ENCODE results near the gene KIF26B.
"Not testable (repeated sequence)": the region's sequence is repeated elsewhere in the genome, so short reads cannot be mapped to it uniquely, and the experiment has no call there.

KIF26B gene

GRCh38 chr1:245714027-245714426, 559.2 kb downstream of the KIF26B start:
- DNase-seq, result not testable (repeated sequence)

DNA sequence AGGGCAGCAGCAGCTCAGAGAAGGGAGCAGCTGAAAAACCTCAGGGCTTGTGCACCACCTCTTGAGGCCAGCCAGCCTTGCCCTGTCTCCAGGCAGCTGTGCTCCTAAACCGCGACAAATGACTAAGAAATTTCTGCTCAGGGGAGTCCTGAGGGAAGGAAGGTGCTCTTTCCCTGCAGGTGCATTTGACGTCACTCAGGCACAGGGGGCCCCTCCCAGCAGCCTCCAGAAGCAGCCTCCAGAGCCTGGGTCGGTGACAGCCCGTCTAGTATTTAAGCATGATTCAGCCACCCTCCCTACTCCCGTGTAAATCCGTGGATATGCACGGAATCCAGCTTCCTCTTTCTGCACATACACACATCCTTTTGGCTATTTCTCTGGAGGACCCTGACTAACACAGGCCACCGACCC, 560.5 kb downstream of the KIF26B start:
- no peak for DNase-seq

DNA sequence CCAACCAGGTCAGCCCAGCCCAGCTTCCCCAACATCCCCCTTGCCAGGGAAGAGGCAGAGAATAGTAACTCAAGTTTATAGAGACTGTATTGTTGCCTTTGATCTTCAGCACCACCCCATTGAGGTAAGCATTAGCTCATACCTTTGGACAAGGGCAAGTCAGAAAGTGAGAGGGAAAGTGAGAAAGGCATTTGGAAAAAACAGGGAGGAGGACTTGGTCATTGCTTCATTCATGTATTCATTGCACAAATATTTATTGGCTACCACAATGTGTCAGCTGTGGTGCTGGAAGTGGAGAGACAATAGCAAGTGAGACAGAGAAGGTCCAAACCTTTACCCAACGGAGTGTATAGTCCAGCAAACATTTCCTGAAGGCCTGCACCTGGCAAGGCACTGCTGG, 561.2 kb downstream of the KIF26B start:
- no peak for DNase-seq

GRCh38 chr1:245716561-245716960, 561.8 kb downstream of the KIF26B start:
- no peak for DNase-seq

DNA sequence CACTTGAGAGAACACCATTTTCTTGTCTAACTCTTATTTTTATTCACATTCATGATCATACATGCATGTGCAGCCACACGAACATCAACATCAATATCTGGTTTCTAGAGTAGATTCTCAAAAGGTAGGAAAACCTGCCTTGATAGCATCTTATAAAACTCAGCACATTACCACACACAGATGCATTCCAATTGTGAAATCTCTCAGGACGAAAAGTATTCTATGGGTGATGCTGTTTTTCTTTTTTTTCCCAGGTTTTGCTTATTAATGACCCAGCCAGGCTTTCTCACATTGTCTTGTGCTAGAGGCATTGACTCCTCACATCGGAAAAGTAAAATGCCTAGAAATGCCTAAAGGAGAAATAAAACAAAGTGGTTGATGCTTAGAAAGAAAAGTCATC, 562.8 kb downstream of the KIF26B start:
- DNase-seq, result no peak

GRCh38 chr1:245718123-245718522, 563.3 kb downstream of the KIF26B start:
- no peak for DNase-seq

GRCh38 chr1:245718951-245719350, 564.2 kb downstream of the KIF26B start:
- no peak for DNase-seq

GRCh38 chr1:245721488-245721887, 566.7 kb downstream of the KIF26B start:
- DNase-seq, result no peak

DNA sequence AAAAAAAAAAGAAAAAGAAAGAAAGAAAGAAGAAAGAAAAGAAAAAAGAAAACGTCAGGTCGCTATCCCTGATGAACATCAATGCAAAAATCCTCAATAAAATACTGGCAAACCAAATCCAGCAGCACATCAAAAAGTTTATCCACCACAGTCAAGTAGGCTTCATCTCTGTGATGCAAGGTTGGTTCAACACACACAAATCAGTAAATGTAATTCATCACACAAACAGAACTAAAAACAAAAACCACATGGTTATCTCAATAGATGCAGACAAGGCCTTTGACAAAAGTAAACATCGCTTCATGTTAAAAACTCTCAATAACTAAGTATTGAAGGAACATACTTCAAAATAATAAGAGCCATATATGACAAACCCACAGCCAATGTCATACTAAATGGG, 573.2 kb downstream of the KIF26B start:
- DNase-seq, result not testable (repeated sequence)

- DNase-seq, result no peak
These were observed 576.0 kb downstream of the KIF26B start for GRCh38 chr1:245730801-245731200.

- DNase-seq, result not testable (repeated sequence)
These were observed 585.6 kb downstream of the KIF26B start for GRCh38 chr1:245740336-245740735.

DNA sequence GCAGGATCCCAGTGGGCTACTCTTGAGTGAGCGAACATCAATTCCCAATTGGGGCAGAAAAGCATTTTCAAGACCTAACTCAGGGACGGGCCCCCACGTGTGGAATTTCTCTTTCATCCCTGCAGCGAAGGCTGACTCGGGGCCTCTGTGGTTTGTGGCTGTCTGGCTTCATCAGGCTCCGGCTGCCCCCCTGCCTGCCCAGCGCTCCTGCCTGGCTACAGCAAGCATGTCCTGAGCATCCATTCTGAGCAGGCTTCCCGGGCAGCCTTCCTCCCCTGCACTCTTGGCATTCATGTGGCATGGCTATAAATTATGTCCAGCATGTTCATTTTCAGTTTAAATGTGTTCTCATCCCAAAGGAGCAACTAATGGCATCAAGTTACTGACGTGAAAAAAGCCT, 588.1 kb downstream of the KIF26B start:
- DNase-seq, result no peak

GRCh38 chr1:245748240-245748639, 593.5 kb downstream of the KIF26B start:
- DNase-seq, result no peak

- no peak for DNase-seq
These were observed 593.9 kb downstream of the KIF26B start for GRCh38 chr1:245748646-245749045.

- DNase-seq, result no peak
These were observed 594.3 kb downstream of the KIF26B start for GRCh38 chr1:245749053-245749452.

DNA sequence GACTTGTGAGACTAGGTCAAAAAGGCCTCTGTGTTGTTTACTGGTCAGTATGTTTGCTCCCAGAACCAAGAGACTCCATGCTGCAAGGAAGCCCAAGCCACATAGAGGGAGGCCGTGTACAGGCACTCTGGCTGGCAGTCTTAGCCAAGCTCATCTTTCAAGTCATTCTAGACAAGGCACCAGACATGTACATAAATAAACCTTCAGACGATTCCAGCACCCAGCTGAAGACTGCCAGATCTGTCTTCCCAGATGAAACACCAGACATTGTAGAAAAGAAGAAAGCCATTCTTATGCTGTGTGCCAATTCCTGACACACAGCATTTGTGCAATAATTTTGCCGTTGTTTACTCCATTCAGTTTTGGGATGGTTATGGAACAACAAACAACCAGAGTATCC, 595.5 kb downstream of the KIF26B start:
- no peak for DNase-seq

GRCh38 chr1:245751116-245751515, 596.3 kb downstream of the KIF26B start:
- no peak for DNase-seq

DNA sequence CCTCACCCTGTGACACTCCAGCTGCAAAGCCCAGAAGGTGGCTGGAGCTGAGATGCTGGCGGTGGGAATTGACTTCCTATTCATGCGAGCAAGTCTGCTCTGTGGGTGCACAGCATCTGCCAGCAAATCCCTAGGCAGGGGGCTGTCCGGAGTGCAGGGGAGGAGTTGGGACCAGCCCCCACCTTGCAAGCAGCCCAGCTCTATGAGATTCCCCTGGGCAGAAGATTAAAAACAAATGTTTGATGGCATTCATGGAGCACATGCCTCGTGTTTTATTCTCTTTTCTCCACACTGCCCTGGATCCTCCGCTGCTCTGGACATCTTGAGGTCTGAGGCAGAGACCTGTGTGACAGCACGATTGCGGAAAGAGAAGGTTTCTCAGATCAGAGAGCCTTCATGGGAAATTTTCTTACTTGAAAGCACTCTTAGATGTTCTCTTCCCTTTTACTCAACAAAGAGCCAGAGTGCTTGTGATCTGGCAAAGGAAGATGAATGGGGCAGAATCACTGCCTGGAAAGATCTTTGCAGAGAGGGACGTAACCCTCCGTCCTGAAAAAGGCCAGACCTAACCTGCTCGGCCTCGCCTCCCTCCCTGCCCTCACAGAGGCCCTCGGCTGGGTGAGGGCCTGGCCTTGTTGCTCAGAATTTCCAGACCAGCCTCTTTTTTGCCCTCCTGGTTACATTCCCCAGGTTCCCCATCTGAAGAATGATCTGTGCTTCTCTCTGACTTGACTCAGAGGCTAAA, 597.1 kb downstream of the KIF26B start:
- DNase-seq, result no peak

DNA sequence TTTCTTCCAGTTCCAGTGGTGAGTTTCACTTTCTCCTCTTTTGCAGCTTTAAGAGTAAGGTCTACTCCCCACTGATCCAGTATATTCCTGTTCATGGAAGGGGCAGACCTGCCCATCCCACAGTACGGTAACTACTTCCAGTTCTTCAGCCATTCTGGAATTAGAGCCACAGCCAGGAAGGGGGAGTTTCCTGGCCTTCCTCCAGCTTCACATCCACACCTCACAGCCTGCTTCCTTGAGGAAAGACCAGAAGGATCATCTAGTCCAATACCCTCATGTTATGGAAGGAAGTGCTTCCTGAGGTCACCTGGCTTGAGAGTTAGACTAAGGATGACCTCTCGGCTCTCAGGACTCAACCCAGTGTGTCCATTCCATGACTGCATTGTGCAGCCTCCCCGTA, 597.8 kb downstream of the KIF26B start:
- no peak for DNase-seq

GRCh38 chr1:245753807-245754206, 599.0 kb downstream of the KIF26B start:
- DNase-seq, result no peak

DNA sequence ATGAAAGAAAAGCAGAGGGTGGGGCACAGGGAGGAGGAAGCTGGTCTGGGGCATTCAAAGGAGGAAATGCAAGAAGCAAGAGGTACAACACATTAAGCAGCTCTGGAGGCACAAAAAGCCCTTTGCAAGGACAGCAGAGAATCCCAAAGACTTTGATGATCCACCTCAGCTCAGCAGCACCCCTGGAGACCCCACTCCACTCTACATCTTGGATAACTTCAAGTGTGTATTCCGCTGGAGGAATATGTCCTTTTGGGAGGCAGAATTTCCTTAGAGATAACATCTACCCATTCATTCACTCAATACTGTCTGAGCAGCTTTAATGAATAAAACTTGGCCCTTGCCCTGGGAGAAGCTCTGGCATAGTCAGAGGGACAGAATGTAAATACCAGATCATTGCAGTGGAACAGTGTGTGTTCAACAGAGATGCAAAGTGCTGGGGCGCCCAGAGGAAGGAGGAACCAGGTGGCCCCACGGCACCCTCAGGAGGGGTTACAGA, 599.7 kb downstream of the KIF26B start:
- DNase-seq, result no peak

Measured in inflammatory macrophage (primary cell).